Midbrain (tissue), 1 donor: ENCODE data around the gene FAM181A.

Source experiments
- DNase-seq: peaks from one replicate; lab custom pipeline; 2025; lab: John Stamatoyannopoulos, UW

FAM181A gene

DNA sequence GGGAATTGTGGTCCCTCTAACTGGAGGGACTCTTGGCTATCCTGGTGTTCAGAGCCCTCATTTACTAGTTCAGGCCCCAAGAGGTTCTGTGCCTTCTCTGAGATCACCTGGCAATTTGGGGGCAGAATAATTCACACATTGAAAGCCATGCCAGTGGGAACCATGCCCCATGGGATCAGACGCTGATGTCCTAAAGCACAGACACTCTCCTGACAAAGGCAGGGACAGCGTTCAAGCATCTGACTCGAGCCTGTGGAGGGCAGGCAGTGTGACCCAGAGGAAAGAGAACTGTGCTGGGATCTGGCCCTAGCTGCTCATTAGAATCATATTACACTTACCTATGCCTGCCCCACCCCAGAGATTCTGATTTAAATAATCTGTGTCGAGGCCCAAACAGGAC lies 51.6 kb downstream of the FAM181A start:
- no peak for DNase-seq
